DOHH2 (cell line): Measurements from ENCODE around the gene DNAJA1.

Experiments
- H3F3A ChIP-seq: fragments of 200-600 bp; sonication (generic), shearing (Covaris generic); 2 replicates; pipeline ENCODE4 v1.6.0; 2016; ENCODE audit warnings: antibody characterized with exemption, mild to moderate bottlenecking; ENCODE audit not compliant: control insufficient read depth, insufficient read depth
- H3K27ac ChIP-seq: fragments of 200-600 bp; sonication (generic); 2 replicates; pipeline ENCODE4 v1.5.1; 2014; ENCODE audit warnings: low read depth, mild to moderate bottlenecking, low read length, moderate library complexity
- H3K27me3 ChIP-seq: fragments of 200-600 bp; sonication (generic); 2 replicates; pipeline ENCODE4 v1.6.1; 2014; ENCODE audit warnings: mild to moderate bottlenecking, low read length, mixed read lengths; ENCODE audit not compliant: control insufficient read depth
- H3K36me3 ChIP-seq: fragments of 200-600 bp; sonication (generic); 2 replicates; pipeline ENCODE4 v1.6.1; 2014; ENCODE audit warnings: mild to moderate bottlenecking, low read length, moderate library complexity, mixed read lengths; ENCODE audit not compliant: control insufficient read depth
- H3K4me1 ChIP-seq: fragments of 200-600 bp; sonication (generic); 2 replicates; pipeline ENCODE4 v1.6.1; 2014; ENCODE audit warnings: mild to moderate bottlenecking, low read length, mixed read lengths; ENCODE audit not compliant: control insufficient read depth
- H3K4me2 ChIP-seq: fragments of 200-600 bp; sonication (generic); 2 replicates; pipeline ENCODE4 v1.6.0; 2014; ENCODE audit warnings: mild to moderate bottlenecking, low read length, moderate library complexity
- H3K4me3 ChIP-seq: fragments of 200-600 bp; sonication (generic); 2 replicates; pipeline ENCODE4 v1.5.1; 2014; ENCODE audit warnings: mild to moderate bottlenecking, low read length, mixed read lengths
- H3K79me2 ChIP-seq: fragments of 200-600 bp; sonication (generic); 2 replicates; pipeline ENCODE4 v1.6.1; 2014; ENCODE audit warnings: mild to moderate bottlenecking, low read length, mixed read lengths; ENCODE audit not compliant: control insufficient read depth
- H3K9me2 ChIP-seq: fragments of 200-600 bp; sonication (generic); replicated peaks from 2 replicates; pipeline ENCODE4 v1.6.1; 2014; ENCODE audit warnings: mild to moderate bottlenecking, low read length, mixed read lengths; ENCODE audit not compliant: control insufficient read depth
- H3K9me3 ChIP-seq: fragments of 200-600 bp; sonication (generic); 2 replicates; pipeline ENCODE4 v1.6.1; 2014; ENCODE audit warnings: antibody characterized with exemption, low read length, mixed read lengths; ENCODE audit not compliant: control insufficient read depth, insufficient read depth
- H4K20me1 ChIP-seq: fragments of 200-600 bp; sonication (generic); 2 replicates; pipeline ENCODE4 v1.6.0; 2014; ENCODE audit warnings: low read depth, mild to moderate bottlenecking, antibody characterized with exemption, low read length, moderate library complexity; ENCODE audit not compliant: control insufficient read depth, insufficient read depth
- EZH2phosphoT487 ChIP-seq: fragments of 200-600 bp; sonication (generic); IDR thresholded peaks from 2 replicates; pipeline ENCODE4 v1.6.1; 2017; ENCODE audit warnings: borderline replicate concordance, mild to moderate bottlenecking, antibody characterized with exemption, low read length, moderate library complexity, mixed read lengths
- TF ChIP-seq, protein P1 (sequence below): fragments of 200-600 bp; sonication (generic); IDR thresholded peaks from one replicate; pipeline ENCODE4 v1.5.1; 2014; ENCODE audit warnings: antibody characterized with exemption, mild to moderate bottlenecking, low read depth, low read length; ENCODE audit not compliant: poor library complexity, severe bottlenecking

DNAJA1 gene

DNA sequence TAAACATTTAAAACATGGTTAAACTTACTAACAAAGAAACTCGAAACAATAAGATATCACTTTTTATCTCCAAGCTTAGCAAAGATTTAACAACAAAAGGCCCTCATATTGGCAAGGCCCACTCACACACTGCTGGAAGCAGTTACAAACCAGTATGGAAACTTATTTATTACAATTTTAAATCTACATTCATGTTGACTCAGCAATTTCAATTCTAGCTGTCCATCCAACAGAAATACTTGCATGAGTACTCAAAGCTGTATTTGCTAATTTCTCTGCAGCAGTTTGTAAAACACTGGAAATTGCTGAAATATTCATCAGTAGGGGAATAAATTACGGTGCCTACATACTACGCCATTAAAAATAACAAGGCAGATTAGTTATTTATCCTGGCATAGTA, 2.8 kb upstream of the DNAJA1 start:
- H3F3A ChIP-seq, result 0 out of 2 replicates have a peak, but pooled peaks cover 10% of the 10 kb centered on the region
- peaks cover 14% of the 10 kb centered on the region for H4K20me1 ChIP-seq
- H3K4me3 ChIP-seq, result 0 out of 2 replicates have a peak overlapping the region, but pooled peaks have one; percentile 99
- no peak for TF ChIP-seq EZH2phosphoT487
- H3K27me3 ChIP-seq, result no peaks in the 10 kb centered on the region
- H3K4me2 ChIP-seq, result peak overlapping the region; percentile 98
- H3K27ac ChIP-seq, result no peak overlapping the region
- H3K4me1 ChIP-seq, result peaks cover 34% of the 10 kb centered on the region
- peaks cover 75% of the 10 kb centered on the region for H3K79me2 ChIP-seq
- H3K9me2 ChIP-seq, result no peaks in the 10 kb centered on the region
- H3K36me3 ChIP-seq, result peaks cover 66% of the 10 kb centered on the region
- H3K9me3 ChIP-seq, result no peaks in the 10 kb centered on the region

DNA sequence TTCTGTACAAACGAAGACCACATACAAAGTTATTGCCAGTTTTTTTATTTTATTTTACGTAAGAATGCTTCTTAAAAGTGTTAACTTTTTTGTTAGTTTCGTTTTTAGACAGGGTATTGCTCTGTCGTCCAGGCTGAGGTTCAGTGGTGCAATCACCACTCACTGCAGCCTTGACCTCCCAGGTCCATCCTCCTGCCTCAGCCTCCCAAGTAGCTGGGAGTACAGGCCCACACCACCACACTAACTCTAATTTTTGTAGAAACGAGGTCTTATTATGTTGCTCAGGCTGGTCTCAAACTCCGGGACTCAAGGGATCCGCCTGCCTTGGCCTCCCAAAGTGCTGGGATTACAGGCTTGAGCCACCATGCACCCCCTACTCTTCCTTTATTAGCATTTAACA, 2.3 kb upstream of the DNAJA1 start:
- Histone ChIP-seq H3K36me3 (peaks cover 70% of the 10 kb centered on the region), H3K4me3 (peak overlapping the region; percentile 99), H3K27me3 (no peaks in the 10 kb centered on the region), H3K4me2 (peak overlapping the region; percentile 98), H3K9me3 (no peaks in the 10 kb centered on the region), H3K27ac (no peak overlapping the region), H4K20me1 (peaks cover 14% of the 10 kb centered on the region), H3K4me1 (peaks cover 38% of the 10 kb centered on the region), H3K9me2 (no peaks in the 10 kb centered on the region), H3F3A (0 out of 2 replicates have a peak, but pooled peaks cover 6% of the 10 kb centered on the region), H3K79me2 (peaks cover 79% of the 10 kb centered on the region)
- TF ChIP-seq, protein P1, sequence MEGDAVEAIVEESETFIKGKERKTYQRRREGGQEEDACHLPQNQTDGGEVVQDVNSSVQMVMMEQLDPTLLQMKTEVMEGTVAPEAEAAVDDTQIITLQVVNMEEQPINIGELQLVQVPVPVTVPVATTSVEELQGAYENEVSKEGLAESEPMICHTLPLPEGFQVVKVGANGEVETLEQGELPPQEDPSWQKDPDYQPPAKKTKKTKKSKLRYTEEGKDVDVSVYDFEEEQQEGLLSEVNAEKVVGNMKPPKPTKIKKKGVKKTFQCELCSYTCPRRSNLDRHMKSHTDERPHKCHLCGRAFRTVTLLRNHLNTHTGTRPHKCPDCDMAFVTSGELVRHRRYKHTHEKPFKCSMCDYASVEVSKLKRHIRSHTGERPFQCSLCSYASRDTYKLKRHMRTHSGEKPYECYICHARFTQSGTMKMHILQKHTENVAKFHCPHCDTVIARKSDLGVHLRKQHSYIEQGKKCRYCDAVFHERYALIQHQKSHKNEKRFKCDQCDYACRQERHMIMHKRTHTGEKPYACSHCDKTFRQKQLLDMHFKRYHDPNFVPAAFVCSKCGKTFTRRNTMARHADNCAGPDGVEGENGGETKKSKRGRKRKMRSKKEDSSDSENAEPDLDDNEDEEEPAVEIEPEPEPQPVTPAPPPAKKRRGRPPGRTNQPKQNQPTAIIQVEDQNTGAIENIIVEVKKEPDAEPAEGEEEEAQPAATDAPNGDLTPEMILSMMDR, result no peak
- TF ChIP-seq EZH2phosphoT487, result no peak

DNA sequence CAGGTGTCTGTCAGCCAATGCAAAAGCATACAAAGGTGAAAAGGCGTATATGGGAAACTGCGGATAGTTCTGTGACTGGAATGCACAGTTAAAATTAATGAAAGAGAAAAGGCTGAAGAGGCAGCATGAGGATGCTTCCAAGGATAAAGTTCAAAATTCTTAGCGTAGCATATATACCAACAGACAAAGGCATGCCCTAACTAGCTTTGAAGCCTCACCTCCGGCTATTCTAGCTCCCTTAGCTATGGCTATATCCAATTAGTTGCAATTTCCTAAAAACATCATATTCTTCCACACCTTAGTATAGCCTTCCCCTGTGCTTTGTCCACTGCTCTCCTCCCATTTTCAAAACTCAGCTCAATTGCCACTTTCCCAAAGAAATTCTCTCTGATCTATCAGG, 1.4 kb upstream of the DNAJA1 start:
- Histone ChIP-seq H3K9me3 (no peaks in the 10 kb centered on the region), H4K20me1 (peaks cover 18% of the 10 kb centered on the region), H3K9me2 (no peaks in the 10 kb centered on the region), H3F3A (0 out of 2 replicates have a peak, but pooled peaks cover 9% of the 10 kb centered on the region), H3K79me2 (peaks cover 88% of the 10 kb centered on the region), H3K4me1 (peaks cover 47% of the 10 kb centered on the region), H3K4me3 (peak overlapping the region; percentile 99), H3K27ac (no peak overlapping the region), H3K4me2 (peak overlapping the region; percentile 98), H3K27me3 (no peaks in the 10 kb centered on the region), H3K36me3 (peaks cover 78% of the 10 kb centered on the region)
- no peak for TF ChIP-seq EZH2phosphoT487

DNA sequence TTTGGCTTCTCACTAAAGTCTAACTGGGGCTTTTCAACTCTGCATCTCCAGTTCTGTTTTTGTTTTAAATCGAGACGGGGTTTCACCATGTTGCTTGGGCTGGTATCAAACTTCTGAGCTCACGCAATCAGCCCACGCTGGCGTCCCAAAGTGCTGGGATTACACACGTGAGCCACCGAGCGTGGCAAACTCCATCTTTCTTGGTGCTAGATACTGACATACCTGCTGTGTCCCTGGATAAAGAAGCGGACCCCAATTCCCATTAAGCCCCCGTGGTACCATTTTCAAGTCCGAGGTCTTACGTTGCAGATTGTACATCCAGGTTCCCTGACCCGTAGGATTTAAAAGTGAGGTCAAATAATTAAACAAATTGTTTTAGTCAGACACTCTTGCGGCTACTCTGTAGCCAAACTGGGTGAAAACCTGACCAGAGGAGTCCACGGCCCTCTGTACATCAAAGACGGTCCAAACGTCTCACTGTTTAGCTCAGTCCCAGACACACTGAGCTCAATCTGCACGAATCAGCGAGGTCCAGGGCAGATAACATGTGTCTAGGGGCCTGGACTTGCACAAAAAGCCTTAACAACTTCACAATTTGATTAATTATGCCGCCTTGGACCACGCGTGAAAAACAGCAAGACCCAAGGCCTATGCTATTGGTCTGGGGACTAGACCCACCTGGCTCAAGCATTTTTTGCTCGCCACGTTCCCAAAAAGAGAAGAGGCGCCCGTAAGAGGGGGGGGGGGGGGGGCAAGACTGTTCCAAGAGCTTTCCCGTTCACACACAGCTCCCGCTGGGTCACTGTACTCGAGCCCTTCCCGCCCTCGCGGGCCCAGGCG, 727 bp upstream of the DNAJA1 start:
- Histone ChIP-seq H3K4me2 (peak overlapping the region; percentile 98), H4K20me1 (peaks cover 18% of the 10 kb centered on the region), H3K4me3 (peak overlapping the region; percentile 99), H3F3A (0 out of 2 replicates have a peak, but pooled peaks cover 5% of the 10 kb centered on the region), H3K27me3 (no peaks in the 10 kb centered on the region), H3K79me2 (peaks cover 95% of the 10 kb centered on the region), H3K27ac (peak overlapping the region; percentile 73), H3K4me1 (peaks cover 53% of the 10 kb centered on the region), H3K36me3 (peaks cover 81% of the 10 kb centered on the region), H3K9me3 (no peaks in the 10 kb centered on the region), H3K9me2 (no peaks in the 10 kb centered on the region)
- no peak for TF ChIP-seq EZH2phosphoT487
- TF ChIP-seq, protein P1, result no peak
